WTC11 (cell line): ENCODE data around the gene SLC13A2. TPM values are rescaled to one million over a fixed set of nuclear protein-coding genes. Genes with fewer than 3 reads are reported as not detected.

ENCODE experiments used
- ATAC-seq: fragments of 200-7000 bp; cut with Tn5 transposase; 2 replicates; pipeline ENCODE4 v1.10.0; 2021; ENCODE audit warnings: mild to moderate bottlenecking, moderate library complexity
- CTCF ChIA-PET: fragments of 300-600 bp; sonication (Branson Sonifier 250); formaldehyde crosslinking; loops from one replicate; lab custom pipeline; 2021; ENCODE audit warnings: antibody characterized with exemption; lab: Charles Lee
- POLR2A ChIA-PET: fragments of 350-600 bp; sonication (Branson Sonifier 250); formaldehyde crosslinking; loops from one replicate; lab custom pipeline; 2021; ENCODE audit warnings: antibody characterized with exemption; lab: Charles Lee
- DNase-seq: peaks from one replicate; pipeline ENCODE4 v3.0.0; 2021; ENCODE audit warnings: low spot score
- H3K27ac Mint-ChIP-seq: 2 replicates; pipeline ENCODE4 v1.8.0; 2021; ENCODE audit warnings: mixed read lengths
- H3K27me3 Mint-ChIP-seq: 2 replicates; pipeline ENCODE4 v1.8.0; 2021; ENCODE audit warnings: low read depth, mild to moderate bottlenecking, moderate library complexity, mixed read lengths
- H3K36me3 Mint-ChIP-seq: 2 replicates; pipeline ENCODE4 v1.8.0; 2021; ENCODE audit warnings: mixed read lengths
- H3K4me1 Mint-ChIP-seq: 2 replicates; pipeline ENCODE4 v1.8.0; 2022; ENCODE audit warnings: mixed read lengths
- H3K4me3 Mint-ChIP-seq: 2 replicates; pipeline ENCODE4 v1.8.0; 2021; ENCODE audit warnings: mild to moderate bottlenecking, moderate library complexity, mixed read lengths
- H3K9me3 Mint-ChIP-seq: 2 replicates; pipeline ENCODE4 v1.8.0; 2021; ENCODE audit warnings: mixed read lengths
- CTCF ChIP-seq: fragments of 200-600 bp; IDR thresholded peaks from 2 replicates; pipeline ENCODE4 v1.8.0; 2022; ENCODE audit warnings: antibody characterized with exemption
- E2F5 ChIP-seq: sonication (generic); formaldehyde crosslinking; IDR thresholded peaks from 2 replicates; pipeline ENCODE4 v1.8.1; 2022; ENCODE audit warnings: mild to moderate bottlenecking, moderate library complexity, missing genetic modification reagents
- EMX1 ChIP-seq: fragments of 250-450 bp; sonication (Bioruptor Pico); IDR thresholded peaks from 2 replicates; pipeline ENCODE4 v1.8.0; 2021; ENCODE audit warnings: mild to moderate bottlenecking
- ETV6 ChIP-seq: sonication (generic); formaldehyde crosslinking; IDR thresholded peaks from 2 replicates; pipeline ENCODE4 v1.8.1; 2022; ENCODE audit warnings: mild to moderate bottlenecking, missing genetic modification reagents
- GABPB1 ChIP-seq: sonication (generic); formaldehyde crosslinking; IDR thresholded peaks from 2 replicates; pipeline ENCODE4 v1.8.1; 2023; ENCODE audit warnings: mild to moderate bottlenecking, missing genetic modification reagents
- HMGA2 ChIP-seq: fragments of 250-450 bp; sonication (Bioruptor Pico); IDR thresholded peaks from 2 replicates; pipeline ENCODE4 v1.4.0; 2021; ENCODE audit warnings: mild to moderate bottlenecking, moderate library complexity
- IRF1 ChIP-seq: sonication (generic); formaldehyde crosslinking; IDR thresholded peaks from 2 replicates; pipeline ENCODE4 v1.8.0; 2023; ENCODE audit warnings: missing genetic modification reagents
- MAX ChIP-seq: sonication (generic); formaldehyde crosslinking; IDR thresholded peaks from 2 replicates; pipeline ENCODE4 v1.8.0; 2022; ENCODE audit warnings: mild to moderate bottlenecking, missing genetic modification reagents
- MYBL2 ChIP-seq: sonication (generic); formaldehyde crosslinking; IDR thresholded peaks from 2 replicates; pipeline ENCODE4 v1.8.1; 2023; ENCODE audit warnings: mild to moderate bottlenecking, moderate library complexity, missing genetic modification reagents
- NFATC4 ChIP-seq: fragments of 250-450 bp; sonication (Bioruptor Pico); IDR thresholded peaks from 2 replicates; pipeline ENCODE4 v1.9.0; 2021; ENCODE audit warnings: mild to moderate bottlenecking
- NFE2L1 ChIP-seq: sonication (generic); formaldehyde crosslinking; IDR thresholded peaks from 2 replicates; pipeline ENCODE4 v1.8.1; 2023; ENCODE audit warnings: missing genetic modification reagents
- SOX15 ChIP-seq: fragments of 250-450 bp; sonication (Bioruptor Pico); IDR thresholded peaks from 2 replicates; pipeline ENCODE4 v1.9.0; 2021; ENCODE audit warnings: mild to moderate bottlenecking
- STAT6 ChIP-seq: sonication (generic); formaldehyde crosslinking; conservative IDR thresholded peaks from 2 replicates; pipeline ENCODE4 v1.8.1; 2023; ENCODE audit warnings: mild to moderate bottlenecking, low read depth, missing genetic modification reagents, moderate library complexity
- TEAD4 ChIP-seq: sonication (generic); formaldehyde crosslinking; IDR thresholded peaks from 2 replicates; pipeline ENCODE4 v1.8.0; 2022; ENCODE audit warnings: mild to moderate bottlenecking, missing genetic modification reagents
- ZBTB43 ChIP-seq: sonication (generic); formaldehyde crosslinking; IDR thresholded peaks from 2 replicates; pipeline ENCODE4 v1.8.1; 2023; ENCODE audit warnings: mild to moderate bottlenecking, missing genetic modification reagents
- ZNF317 ChIP-seq: sonication (generic); formaldehyde crosslinking; IDR thresholded peaks from 2 replicates; pipeline ENCODE4 v1.8.1; 2023; ENCODE audit warnings: low read depth, mild to moderate bottlenecking, moderate library complexity, missing genetic modification reagents, borderline replicate concordance
- ZNF423 ChIP-seq: fragments of 250-450 bp; sonication (Bioruptor Pico); IDR thresholded peaks from 2 replicates; pipeline ENCODE4 v2.1.2; 2022; ENCODE audit warnings: mild to moderate bottlenecking, moderate library complexity
- ZNF532 ChIP-seq: fragments of 250-450 bp; sonication (Bioruptor Pico); IDR thresholded peaks from 2 replicates; pipeline ENCODE4 v1.9.0; 2021; ENCODE audit warnings: mild to moderate bottlenecking, borderline replicate concordance
- total RNA-seq: library from RNA; stranded (reverse); gene quantifications from 3 replicates; pipeline ENCODE4 v1.2.3, GENCODE V29; 2021

Gene SLC13A2
- total RNA-seq, 1 experiment from 2014 or later = not detected

GRCh38 chr17:28493460-28493859 is 20.0 kb downstream of the SLC13A2 start (continued):
- TF ChIP-seq E2F5 (no peak), TEAD4 (CRISPR knock-in tag) (no peak), ZBTB43 (no peak), EMX1 (no peak)

GRCh38 chr17:28494445-28495188 is 21.2 kb downstream of the SLC13A2 start:
- POLR2A ChIA-PET = no interaction called here
- Mint-ChIP-seq H3K36me3 (no peaks in the 10 kb centered on the region), H3K27me3 (peaks cover 5% of the 10 kb centered on the region), H3K9me3 (peaks cover 3% of the 10 kb centered on the region), H3K4me3 (no peak overlapping the region), H3K27ac (no peak overlapping the region), H3K4me1 (peaks cover 12% of the 10 kb centered on the region)
- peak; percentile 89 for DNase-seq
- CTCF ChIA-PET = interaction anchor here (0.6 to 7.4 kb wide), 17 partner anchors 9 to 114 kb away, joined by 3 to 42 read pairs (median 5); partner anchors contain the start of genes PIGS and UNC119
- TF ChIP-seq CTCF = peak; percentile 88
- no peak for TF ChIP-seq ZNF317 (CRISPR knock-in tag)
- TF ChIP-seq STAT6 = no peak
- peak; percentile 74 for ATAC-seq

GRCh38 chr17:28495635-28496034 is 22.2 kb downstream of the SLC13A2 start:
- CTCF ChIA-PET = interaction anchor here (0.8 to 7.4 kb wide), 16 partner anchors 8 to 129 kb away, joined by 3 to 42 read pairs (median 5); partner anchors contain the start of genes PIGS and UNC119
- Mint-ChIP-seq H3K4me1 (peaks cover 16% of the 10 kb centered on the region), H3K9me3 (peaks cover 3% of the 10 kb centered on the region), H3K4me3 (no peak overlapping the region), H3K27me3 (peaks cover 5% of the 10 kb centered on the region), H3K27ac (no peak overlapping the region), H3K36me3 (no peaks in the 10 kb centered on the region)
- ATAC-seq (no peak), DNase-seq (no peak)
- POLR2A ChIA-PET = no interaction called here
- TF ChIP-seq MYBL2 (no peak), ZNF532 (CRISPR knock-in tag) (no peak), SOX15 (CRISPR knock-in tag) (no peak), HMGA2 (CRISPR knock-in tag) (no peak), IRF1 (CRISPR knock-in tag) (no peak), ZNF423 (CRISPR knock-in tag) (no peak), GABPB1 (CRISPR knock-in tag) (no peak), MAX (CRISPR knock-in tag) (no peak), EMX1 (no peak), ETV6 (CRISPR knock-in tag) (no peak), NFATC4 (CRISPR knock-in tag) (no peak), NFE2L1 (CRISPR knock-in tag) (no peak), CTCF (no peak)
